DMS79 (cell line): ENCODE results near the gene ATOH8.
A peak's percentile ranks its signal among the peaks of the same experiment; 100 is the strongest.
"Not testable (repeated sequence)": the region's sequence is repeated elsewhere in the genome, so short reads cannot be mapped to it uniquely, and the experiment has no call there.

Experiments
- DNase-seq: peaks from one replicate; lab custom pipeline; 2025; lab: John Stamatoyannopoulos, UW

The ATOH8 gene

GRCh38 chr2:85753525-85754312 is at the start of gene ATOH8:
Gene ATOH8 (plus strand): TSS chr2:85753991. CDS start chr2:85754190, 199 bp downstream.
- DNase-seq = peak; percentile 33

GRCh38 chr2:85704038-85704437 is 49.8 kb upstream of the ATOH8 start:
- DNase-seq = no peak

GRCh38 chr2:85704800-85705679 is 48.8 kb upstream of the ATOH8 start:
- DNase-seq = no peak

GRCh38 chr2:85705680-85706039 is 48.1 kb upstream of the ATOH8 start:
- DNase-seq = no peak

GRCh38 chr2:85706063-85706462 is 47.7 kb upstream of the ATOH8 start:
- no peak for DNase-seq

GRCh38 chr2:85706599-85707296 is 47.0 kb upstream of the ATOH8 start:
- no peak for DNase-seq

GRCh38 chr2:85707304-85707703 is 46.5 kb upstream of the ATOH8 start:
- no peak for DNase-seq

GRCh38 chr2:85708641-85709040 is 45.1 kb upstream of the ATOH8 start:
- no peak for DNase-seq

GRCh38 chr2:85709401-85709811 is 44.4 kb upstream of the ATOH8 start:
- no peak for DNase-seq

GRCh38 chr2:85710687-85711577 is 42.9 kb upstream of the ATOH8 start:
- peak; percentile 91 for DNase-seq

- DNase-seq = no peak
Measured at GRCh38 chr2:85711578-85712060, 42.2 kb upstream of the ATOH8 start.

- no peak for DNase-seq
Measured at GRCh38 chr2:85712336-85712735, 41.5 kb upstream of the ATOH8 start.

- DNase-seq = peak; percentile 32
Measured at GRCh38 chr2:85712849-85713612, 40.8 kb upstream of the ATOH8 start.

- peak; percentile 98 for DNase-seq
Measured at GRCh38 chr2:85713836-85714235, 40.0 kb upstream of the ATOH8 start.

- not testable (repeated sequence) for DNase-seq
Measured at GRCh38 chr2:85714421-85714820, 39.4 kb upstream of the ATOH8 start.

GRCh38 chr2:85714841-85715240 is 39.0 kb upstream of the ATOH8 start:
- DNase-seq = no peak

GRCh38 chr2:85716346-85716914 is 37.4 kb upstream of the ATOH8 start:
- no peak for DNase-seq

GRCh38 chr2:85717308-85718008 is 36.3 kb upstream of the ATOH8 start:
- DNase-seq = no peak

GRCh38 chr2:85718009-85718391 is 35.8 kb upstream of the ATOH8 start:
- no peak for DNase-seq
